Right atrium auricular region (tissue), 2 donors: ENCODE data around the gene MLIP. TPM values are rescaled to one million over a fixed set of nuclear protein-coding genes. Genes with fewer than 3 reads are reported as not detected.
"Not testable (repeated sequence)": the region's sequence is repeated elsewhere in the genome, so short reads cannot be mapped to it uniquely, and the experiment has no call there.

Experiments
- DNase-seq: peaks from one replicate; pipeline ENCODE4 v3.0.0-alpha.2; 2019; ENCODE audit warnings: low spot score
- H3K27ac ChIP-seq, 2 donors: fragments of 200-600 bp; sonication (generic); 1 replicate in 1 of 2; 2 replicates in 1 of 2; pipeline ENCODE4 v1.5.1; 2016 to 2019
- H3K27me3 ChIP-seq, 2 donors: fragments of 200-600 bp; sonication (generic); one replicate each; pipeline versions ENCODE4 v1.5.1 to v1.6.0; 2017 to 2019
- H3K36me3 ChIP-seq: fragments of 200-600 bp; sonication (generic); one replicate; pipeline ENCODE4 v1.5.1; 2016
- H3K4me1 ChIP-seq, 2 donors: fragments of 200-600 bp; sonication (generic); one replicate each; pipeline versions ENCODE4 v1.5.1 to v1.6.0; 2017 to 2019
- H3K4me3 ChIP-seq, 2 donors: fragments of 200-600 bp; sonication (generic); 1 replicate in 1 of 2; 2 replicates in 1 of 2; pipeline ENCODE4 v1.5.1; 2017 to 2019; ENCODE audit warnings: mild to moderate bottlenecking in 1 of 2, moderate library complexity in 1 of 2
- H3K9me3 ChIP-seq, 2 donors: fragments of 200-600 bp; sonication (generic); one replicate each; pipeline ENCODE4 v1.5.1; 2019
- total RNA-seq, 2 donors: library from RNA; depleted of rRNA; stranded (reverse); fragments of >200 nt; gene quantifications; one replicate each; pipeline ENCODE4 v1.1.0, GENCODE V29; 2016
- TF ChIP-seq, protein P1 (sequence below), 2 donors: fragments of 200-600 bp; sonication (generic); IDR thresholded peaks; one replicate each; pipeline ENCODE4 v1.5.1; 2019; ENCODE audit warnings: antibody characterized with exemption in 2 of 2

MLIP gene
- total RNA-seq, 2 donors from 2014 or later, result 170 to 262 TPM

DNA sequence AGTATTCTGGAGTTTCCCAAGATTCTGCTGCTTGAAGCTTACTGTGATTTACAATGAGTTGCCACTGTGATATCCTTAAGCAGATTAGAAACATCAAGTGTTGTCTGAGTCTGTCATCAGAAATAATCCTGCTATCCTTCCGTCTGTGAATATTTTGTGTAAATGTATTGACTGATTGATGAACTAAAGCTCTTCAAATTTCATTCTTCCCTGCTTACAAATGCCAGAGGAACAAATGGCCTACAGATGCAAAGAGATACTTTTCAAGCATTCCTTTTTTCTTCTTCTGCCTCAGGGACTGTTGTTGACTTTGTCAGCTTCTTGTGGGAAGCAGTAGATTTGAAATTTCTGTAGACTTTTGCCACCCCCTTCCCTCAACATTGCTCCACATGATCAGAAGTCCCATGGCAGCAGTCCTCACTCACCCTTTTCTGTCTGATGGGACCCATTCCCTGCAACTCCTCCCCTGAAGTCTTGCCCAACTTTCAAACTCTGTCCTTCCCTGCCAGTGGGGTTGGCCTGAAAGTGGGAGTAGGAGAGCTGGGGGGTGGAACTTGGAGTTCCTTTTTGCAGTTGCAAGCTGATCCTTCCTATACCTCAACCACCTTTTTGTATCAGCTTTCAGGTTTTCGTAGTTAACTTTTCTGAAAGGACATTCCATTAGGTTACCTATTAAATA is 38.5 kb upstream of the MLIP start:
- Histone ChIP-seq H3K27ac (no peak overlapping the region), H3K36me3 (no peaks in the 10 kb centered on the region), H3K4me1 (peaks cover 0 to 21% of the 10 kb centered on the region in 2 donors), H3K27me3 (no peaks in the 10 kb centered on the region), H3K9me3 (no peaks in the 10 kb centered on the region), H3K4me3 (no peak overlapping the region)
- TF ChIP-seq, protein P1, sequence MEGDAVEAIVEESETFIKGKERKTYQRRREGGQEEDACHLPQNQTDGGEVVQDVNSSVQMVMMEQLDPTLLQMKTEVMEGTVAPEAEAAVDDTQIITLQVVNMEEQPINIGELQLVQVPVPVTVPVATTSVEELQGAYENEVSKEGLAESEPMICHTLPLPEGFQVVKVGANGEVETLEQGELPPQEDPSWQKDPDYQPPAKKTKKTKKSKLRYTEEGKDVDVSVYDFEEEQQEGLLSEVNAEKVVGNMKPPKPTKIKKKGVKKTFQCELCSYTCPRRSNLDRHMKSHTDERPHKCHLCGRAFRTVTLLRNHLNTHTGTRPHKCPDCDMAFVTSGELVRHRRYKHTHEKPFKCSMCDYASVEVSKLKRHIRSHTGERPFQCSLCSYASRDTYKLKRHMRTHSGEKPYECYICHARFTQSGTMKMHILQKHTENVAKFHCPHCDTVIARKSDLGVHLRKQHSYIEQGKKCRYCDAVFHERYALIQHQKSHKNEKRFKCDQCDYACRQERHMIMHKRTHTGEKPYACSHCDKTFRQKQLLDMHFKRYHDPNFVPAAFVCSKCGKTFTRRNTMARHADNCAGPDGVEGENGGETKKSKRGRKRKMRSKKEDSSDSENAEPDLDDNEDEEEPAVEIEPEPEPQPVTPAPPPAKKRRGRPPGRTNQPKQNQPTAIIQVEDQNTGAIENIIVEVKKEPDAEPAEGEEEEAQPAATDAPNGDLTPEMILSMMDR (IDR thresholded peaks at IDR 0.05), result no peak
- DNase-seq, result no peak

DNA sequence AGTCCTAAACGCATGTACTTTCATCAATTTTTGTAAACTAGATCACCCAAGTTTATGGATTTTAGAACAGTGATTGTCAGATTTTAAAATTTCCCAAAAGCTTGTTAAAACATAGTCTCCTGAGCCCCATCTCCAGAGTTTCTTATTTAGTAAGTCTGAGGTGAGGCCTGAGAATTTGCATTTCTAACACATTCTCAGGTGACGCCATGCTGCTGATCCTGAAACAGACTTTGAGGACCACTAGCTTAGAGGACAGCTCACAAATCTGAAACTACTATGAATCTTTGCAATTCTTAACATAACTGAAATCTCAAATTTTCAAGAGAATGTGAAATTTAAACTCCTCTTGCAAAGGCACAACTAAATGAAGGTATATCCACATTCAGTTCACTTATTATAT is 37.8 kb upstream of the MLIP start:
- Histone ChIP-seq H3K4me1 (peaks cover 0 to 21% of the 10 kb centered on the region in 2 donors), H3K4me3 (no peak overlapping the region)
- TF ChIP-seq, protein P1 (IDR thresholded peaks at IDR 0.05), result no peak

DNA sequence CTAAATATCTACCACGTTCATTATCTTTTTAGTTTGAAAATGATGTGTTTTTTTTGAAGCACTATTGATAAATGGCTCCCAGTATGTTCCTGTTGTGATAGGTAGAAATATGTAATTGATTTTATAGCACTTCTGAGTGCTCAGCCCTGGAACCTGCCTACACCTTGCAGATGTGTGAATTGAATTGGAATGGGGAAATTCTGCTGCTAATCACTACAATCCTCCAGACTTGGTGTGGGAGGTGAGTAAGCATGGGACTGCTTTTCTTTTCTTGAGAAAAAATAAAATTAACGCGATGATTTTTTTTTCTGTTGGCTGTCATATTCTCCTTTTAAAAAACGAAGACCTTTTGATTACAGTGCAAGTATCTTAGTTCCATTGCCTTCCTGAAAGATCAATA is 37.1 kb upstream of the MLIP start:
- no peaks in the 10 kb centered on the region for H3K9me3 ChIP-seq
- no peaks in the 10 kb centered on the region for H3K27me3 ChIP-seq
- H3K27ac ChIP-seq, result no peak overlapping the region
- no peak overlapping the region for H3K4me3 ChIP-seq
- TF ChIP-seq, protein P1 (IDR thresholded peaks at IDR 0.05), result no peak
- no peaks in the 10 kb centered on the region for H3K36me3 ChIP-seq
- peaks cover 0 to 21% of the 10 kb centered on the region in 2 donors for H3K4me1 ChIP-seq
- DNase-seq, result no peak

More for the DNA sequence above, 37.8 kb upstream of the MLIP start:
- no peaks in the 10 kb centered on the region for H3K9me3 ChIP-seq
- no peak overlapping the region for H3K27ac ChIP-seq
- H3K27me3 ChIP-seq, result no peaks in the 10 kb centered on the region
- no peaks in the 10 kb centered on the region for H3K36me3 ChIP-seq
- no peak for DNase-seq

DNA sequence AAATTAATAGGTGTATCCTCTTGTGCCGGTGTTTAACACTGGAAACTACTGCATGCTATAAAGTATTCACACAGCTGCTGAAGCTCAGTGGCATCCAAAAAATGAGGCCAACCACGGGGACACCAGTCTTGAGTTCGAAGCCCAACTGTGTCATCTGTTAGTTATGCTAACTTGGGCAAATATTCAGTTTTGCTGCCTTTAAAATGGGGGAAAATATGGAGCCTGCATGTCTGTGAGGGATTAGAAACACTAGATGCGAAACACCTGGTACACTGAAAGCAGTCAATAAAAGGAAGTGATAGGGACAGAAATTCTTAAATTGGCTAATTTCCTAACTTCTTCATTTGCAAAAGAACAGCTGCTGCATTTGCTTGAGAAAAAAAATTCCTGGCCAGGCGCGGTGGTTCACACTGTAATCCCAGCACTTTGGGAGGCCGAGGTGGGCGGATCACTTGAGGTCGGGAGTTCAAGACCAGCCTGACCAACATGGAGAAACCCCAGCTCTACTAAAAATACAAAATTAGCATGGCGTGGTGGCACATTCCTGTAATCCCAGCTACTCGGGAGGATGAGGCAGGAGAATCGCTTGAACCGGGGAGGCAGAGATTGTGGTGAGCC is 36.6 kb upstream of the MLIP start:
- TF ChIP-seq, protein P1 (IDR thresholded peaks at IDR 0.05), result no peak
- DNase-seq, result no peak
- H3K27ac ChIP-seq, result peak overlapping the region in 1 of 2 donors; percentile 10
- H3K4me3 ChIP-seq, result no peak overlapping the region
- no peaks in the 10 kb centered on the region for H3K9me3 ChIP-seq
- no peaks in the 10 kb centered on the region for H3K36me3 ChIP-seq
- no peaks in the 10 kb centered on the region for H3K27me3 ChIP-seq
- peaks cover 0 to 21% of the 10 kb centered on the region in 2 donors for H3K4me1 ChIP-seq

DNA sequence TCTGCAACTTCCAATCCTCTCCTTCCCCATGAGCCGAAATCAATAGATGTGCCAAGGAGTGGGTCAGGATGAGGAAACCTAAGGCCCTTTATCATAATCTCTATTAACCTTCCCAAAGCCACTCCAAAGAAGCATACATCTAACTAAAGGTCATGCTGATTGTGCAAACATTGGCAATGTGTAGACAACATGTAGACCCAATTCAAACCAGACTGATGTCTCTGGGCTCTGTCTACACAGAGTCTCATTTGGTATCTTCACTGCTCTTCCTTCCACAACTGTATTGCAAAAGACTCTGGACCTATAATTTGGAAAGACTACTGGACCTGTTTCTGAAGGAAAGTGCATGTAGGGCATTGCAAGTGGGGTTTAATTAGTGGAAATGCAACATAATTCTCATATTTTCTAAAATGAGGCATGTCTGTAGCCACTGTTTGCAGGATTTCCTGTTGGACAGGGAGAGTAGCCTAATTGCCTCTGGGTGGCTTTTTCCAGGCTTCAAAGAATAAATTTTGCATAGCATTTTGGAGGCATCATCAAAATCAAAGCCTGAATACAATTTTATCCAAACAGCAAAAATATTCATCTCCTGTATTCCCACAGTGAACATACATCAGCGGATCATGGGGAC is 35.0 kb upstream of the MLIP start:
- no peaks in the 10 kb centered on the region for H3K27me3 ChIP-seq
- no peaks in the 10 kb centered on the region for H3K9me3 ChIP-seq
- H3K27ac ChIP-seq, result no peak overlapping the region
- no peak overlapping the region for H3K4me3 ChIP-seq
- DNase-seq, result no peak
- TF ChIP-seq, protein P1 (IDR thresholded peaks at IDR 0.05), result no peak
- no peaks in the 10 kb centered on the region for H3K36me3 ChIP-seq
- H3K4me1 ChIP-seq, result peaks cover 0 to 21% of the 10 kb centered on the region in 2 donors

DNA sequence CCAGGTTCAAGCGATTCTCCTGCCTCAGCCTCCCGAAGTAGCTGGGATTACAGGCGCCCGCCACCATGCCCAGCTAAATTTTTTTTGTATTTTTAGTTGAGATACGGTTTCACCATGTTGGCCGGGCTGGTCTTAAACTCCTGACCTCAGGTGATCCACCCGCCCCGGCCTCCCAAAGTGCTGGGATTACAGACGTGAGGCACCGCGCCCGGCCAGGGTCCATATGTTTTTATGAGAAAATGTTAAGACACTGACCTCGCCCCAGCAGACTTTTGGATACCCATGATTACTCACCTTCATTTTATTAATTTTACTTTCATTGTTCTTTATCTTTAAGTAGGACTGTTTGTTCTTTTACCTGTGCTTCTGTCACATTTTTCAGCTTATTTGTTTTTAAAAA is 29.7 kb upstream of the MLIP start:
- not testable (repeated sequence) for H3K27me3 ChIP-seq, DNase-seq, H3K36me3 ChIP-seq, H3K4me3 ChIP-seq, H3K27ac ChIP-seq, H3K9me3 ChIP-seq
- peaks cover 0 to 38% of the 10 kb centered on the region in 2 donors for H3K4me1 ChIP-seq
